HG02884 (cell line): ENCODE data around the gene CEP250.
"Not testable (repeated sequence)": the region's sequence is repeated elsewhere in the genome, so short reads cannot be mapped to it uniquely, and the experiment has no call there.

Experiments used
- ATAC-seq: cut with Tn5 transposase; IDR thresholded peaks from one replicate; pipeline ENCODE4 v1.9.1; 2021; ENCODE audit warnings: mild to moderate bottlenecking, moderate library complexity; ENCODE audit not compliant: unreplicated experiment

CEP250 gene

DNA sequence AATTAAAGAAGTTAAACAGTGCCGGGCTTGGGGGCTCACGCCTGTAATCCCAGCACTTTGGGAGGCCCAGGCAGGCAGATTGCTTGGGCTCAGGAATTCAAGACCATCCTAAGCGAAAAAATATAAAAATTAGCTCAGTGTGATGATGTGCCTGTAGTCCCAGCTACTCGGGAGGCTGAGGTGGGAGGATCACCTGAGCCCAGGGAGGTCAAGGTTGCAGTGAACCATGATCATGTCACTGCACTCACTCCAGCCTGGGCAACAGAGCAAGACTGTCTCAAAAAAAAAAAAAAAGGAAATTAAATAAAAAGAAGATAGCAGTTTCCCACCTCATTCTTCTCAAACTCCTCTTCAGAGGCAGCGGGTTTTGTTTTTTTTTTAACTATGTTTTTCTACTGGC lies 62.4 kb downstream of the CEP250 start:
- not testable (repeated sequence) for ATAC-seq

DNA sequence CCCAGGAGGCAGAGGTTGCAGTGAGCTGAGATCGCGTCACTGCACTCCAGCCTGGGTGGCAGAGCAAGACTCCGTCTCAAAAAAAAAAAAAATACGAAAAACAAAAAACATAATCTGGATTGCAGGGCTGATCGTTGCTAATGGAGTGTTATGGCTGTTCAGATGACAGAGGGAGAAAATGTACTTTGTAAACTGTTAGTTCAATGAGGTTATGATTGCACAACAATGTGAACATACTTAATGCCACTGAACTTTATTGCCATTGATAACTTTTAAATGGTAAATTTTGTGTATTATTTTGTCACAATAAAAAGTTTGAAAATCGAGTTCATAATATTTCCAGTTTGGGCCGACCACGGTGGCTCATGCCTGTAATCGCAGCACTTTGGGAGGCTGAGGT lies 63.6 kb downstream of the CEP250 start:
- ATAC-seq: no peak

DNA sequence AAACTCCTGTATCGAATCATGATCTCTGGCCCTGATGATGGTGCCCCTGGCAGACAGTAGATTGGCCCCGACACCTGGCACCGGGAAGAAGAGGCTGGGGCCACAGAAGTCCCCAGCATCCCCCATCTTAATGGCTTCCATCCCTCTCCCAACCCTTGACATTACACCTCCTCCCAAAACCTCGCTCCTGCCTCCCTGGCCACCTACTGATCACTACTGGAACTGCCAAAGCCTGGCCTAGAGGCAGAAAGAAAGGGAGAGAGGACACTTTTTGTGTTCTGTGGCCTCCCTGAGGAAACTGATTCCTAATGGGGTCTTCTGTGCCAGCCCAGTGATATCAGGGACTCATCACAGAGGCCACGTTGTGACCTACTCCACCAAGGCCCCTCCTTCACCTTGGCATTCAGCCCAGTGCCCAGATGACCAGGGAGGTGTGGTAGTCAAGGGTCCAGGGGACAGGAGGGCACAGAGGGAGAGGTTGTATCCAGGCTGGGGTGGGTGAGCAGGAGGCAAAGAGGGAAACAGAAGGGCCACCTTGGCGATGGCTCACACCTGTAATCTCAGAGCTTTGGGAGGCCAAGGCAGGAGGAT lies 68.0 kb downstream of the CEP250 start:
- no peak for ATAC-seq

DNA sequence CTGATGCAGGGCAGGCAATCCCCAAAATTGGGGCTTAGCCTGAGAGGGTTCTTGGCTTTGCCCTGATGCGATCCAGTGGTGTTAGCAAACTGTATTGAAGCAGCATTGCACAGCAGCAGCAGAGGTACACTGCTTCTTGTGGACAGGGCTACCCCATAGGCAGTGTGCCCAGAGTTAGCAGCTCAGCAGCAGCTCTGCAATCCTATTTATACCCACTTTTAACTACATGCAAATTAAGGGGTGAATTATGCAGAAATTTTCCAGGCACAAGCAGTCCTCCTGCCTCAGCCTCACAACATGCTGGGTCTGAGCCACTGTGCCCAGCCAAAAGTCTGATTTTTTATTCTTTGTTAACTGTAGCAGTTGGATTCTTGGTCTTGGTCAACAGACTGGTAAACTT lies 70.2 kb downstream of the CEP250 start:
- no peak for ATAC-seq

DNA sequence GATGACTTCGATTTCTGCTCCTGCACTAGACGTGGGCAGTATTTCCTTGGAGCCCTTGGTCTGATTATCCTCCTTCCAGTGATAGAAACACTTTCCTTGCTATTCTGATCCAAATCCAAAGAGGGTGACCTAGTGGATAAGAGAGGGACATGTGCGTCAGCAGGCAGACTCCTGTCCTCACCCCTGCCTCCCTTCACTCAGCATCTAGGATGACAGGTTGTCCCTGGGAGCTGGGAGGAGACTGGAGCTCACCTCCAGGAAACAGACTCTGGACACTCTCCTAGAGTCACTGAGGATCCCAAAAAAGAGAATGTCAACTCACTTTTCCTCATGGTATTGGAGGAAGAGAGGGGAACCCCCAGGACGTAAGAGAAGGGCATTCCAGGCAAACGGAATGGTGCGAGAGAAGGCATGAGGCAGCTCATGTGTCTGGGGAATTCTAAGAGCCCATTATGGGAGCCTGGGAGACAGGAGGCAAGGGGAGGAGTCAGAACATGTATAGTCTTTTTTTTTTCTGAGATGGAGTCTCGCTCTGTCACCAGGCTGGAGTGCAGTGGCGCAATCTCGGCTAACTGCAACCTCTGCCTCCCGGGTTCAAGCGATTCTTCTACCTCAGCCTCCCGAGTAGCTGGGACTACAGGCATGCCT lies 71.8 kb downstream of the CEP250 start:
- ATAC-seq: no peak

DNA sequence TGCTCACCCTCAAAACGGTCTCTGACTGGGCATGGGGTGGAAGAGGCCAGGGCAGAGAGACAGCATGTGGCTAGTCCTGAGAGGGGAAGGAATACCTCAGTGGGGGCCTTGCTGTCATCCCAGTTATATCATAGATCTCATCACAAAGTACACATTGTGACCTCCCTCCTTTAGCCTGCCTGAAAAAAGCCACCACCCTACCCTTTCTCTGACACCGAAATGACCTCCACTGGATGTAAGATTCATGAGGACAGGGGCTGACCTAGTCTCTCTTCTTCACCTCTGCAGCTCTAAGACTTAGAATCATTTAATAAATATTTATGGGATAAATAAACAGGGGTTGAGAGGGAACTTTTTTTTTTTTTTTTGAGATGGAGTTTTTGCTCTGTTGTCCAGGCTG lies 74.2 kb downstream of the CEP250 start, which contains the start of gene C20orf173:
TSS of gene C20orf173 (minus strand) at position 101 of the 400 bp plus-strand sequence. CDS start 279 bp downstream, outside the sequence.
- ATAC-seq: no peak

DNA sequence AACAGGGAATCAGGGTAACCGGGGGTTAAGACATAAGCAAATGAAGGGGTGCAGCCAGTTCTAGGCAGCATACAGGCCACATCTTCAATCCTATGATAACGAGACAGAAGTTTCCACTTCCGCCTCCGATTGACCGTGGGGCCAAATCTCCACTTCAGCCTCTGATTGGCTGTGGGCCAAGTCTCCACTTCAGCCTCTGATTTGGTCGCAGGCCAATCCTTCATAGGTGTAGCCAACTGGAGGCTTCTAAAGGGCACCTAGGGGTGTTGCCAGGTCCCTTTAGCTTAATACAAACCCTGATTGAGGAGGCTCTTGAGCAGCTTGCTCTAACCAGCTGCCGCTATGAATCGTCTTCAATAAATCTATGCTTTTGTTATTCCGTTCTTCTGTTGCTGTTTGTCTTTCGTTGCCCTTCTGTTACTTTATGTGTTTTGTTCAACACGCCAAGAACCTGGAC lies 84.4 kb downstream of the CEP250 start:
- peak; percentile 54 for ATAC-seq

DNA sequence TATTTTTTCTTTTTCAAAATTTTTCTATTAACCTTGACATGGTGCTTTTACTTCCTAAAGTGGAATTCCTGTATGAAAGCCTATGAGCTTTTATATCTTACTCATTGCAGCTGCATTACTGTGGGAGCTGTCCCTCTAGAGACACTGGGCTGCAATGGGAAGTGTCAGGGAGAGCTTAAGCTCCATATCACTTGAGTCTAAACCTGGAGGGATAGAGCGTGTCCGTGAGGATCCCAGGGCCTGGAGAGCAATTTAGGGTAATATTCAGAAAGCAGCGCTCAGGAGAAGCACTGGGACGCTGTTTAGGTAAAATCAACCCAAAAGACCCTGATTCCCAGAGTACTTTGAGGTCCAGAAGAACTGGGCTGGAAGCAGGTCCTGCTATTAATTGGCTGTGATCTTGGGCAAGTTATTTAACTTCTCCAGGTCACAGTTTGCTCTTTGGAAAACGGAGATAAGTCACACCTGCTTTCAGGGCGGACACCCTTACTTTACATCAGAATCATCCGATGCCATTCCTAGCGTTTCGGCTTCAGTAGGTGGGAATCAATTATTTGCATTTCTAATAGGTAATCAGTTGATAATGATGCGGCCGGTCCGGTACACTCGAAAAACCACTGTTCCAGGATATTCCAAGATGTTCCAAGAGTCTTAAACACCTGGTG lies 85.9 kb downstream of the CEP250 start:
- ATAC-seq: no peak

DNA sequence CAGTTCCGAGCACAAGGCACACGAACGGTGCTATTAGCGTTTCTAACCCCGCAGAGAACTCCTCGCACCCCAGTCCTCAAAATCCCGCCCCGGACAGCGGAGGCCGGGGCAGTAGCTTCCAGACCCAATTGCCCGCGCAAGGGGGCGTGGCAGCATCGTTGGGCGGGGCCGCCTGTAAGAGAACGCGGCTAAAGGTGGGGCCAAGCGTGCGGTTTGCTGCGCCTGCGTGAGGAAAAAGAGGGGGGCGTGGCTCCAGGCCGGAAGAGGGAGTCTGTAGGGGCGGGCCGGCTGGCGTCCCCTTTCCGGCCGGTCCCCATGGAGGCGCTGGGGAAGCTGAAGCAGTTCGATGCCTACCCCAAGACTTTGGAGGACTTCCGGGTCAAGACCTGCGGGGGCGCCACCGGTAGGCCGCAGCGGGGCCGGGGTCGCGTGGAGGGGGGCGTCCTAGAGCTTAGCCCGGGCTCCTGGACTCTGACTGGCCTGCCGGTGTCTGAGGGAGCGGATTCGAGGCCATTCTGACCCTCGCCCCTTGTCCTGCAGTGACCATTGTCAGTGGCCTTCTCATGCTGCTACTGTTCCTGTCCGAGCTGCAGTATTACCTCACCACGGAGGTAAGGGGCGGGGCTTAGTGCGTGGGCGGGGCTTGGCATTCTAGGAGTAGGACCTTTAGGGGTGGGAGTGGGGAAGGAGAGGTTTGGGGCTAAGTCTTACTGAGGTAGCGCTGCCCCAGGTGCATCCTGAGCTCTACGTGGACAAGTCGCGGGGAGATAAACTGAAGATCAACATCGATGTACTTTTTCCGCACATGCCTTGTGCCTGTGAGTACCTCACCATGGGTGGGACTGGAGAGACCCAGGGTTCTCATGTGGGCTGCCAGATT lies 86.6 kb downstream of the CEP250 start, which contains the start of gene ERGIC3:
TSS of gene ERGIC3 (plus strand) at position 296 of the 880 bp plus-strand sequence. CDS start at position 316, 20 bp downstream.
- ATAC-seq: peak; percentile 81

DNA sequence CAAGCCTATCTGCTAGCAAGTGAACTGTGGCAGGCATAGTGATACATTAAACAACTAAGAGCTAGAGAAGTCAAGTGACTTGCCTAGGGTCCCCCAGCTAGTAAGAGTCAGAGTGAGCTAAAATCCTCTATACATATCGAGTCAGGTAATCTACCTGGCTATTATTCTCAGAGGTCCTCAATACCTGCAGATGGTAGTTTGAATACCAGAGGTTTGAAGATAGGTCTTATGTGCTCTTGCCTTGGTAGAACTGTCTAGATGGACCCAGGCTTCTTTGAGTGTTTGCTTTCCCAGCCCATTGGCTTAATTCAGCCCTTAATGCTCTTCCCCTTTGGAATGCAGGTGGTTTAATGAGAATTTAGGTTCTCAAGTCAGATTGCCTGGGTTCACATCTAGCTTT lies 87.6 kb downstream of the CEP250 start:
- ATAC-seq: no peak

DNA sequence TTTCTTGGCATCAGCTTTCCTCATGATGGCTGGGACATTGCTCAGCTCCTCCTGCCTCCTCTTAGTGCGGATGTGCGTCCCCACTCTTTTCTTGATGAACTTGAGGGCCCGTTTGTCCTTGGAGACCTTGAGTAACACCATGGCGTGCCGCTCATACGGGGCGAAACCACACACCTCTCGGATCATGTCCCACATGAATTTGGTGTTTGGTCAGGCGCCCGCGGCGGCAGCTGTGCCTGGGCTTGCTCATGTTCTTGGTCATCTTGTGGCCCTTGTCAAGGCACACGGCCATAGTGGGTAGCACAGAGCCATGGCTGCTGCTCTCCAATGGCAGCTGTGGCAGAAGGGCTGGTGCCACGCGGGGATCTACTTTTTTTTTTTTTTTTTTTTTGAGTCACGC lies 89.0 kb downstream of the CEP250 start:
- ATAC-seq: no peak

DNA sequence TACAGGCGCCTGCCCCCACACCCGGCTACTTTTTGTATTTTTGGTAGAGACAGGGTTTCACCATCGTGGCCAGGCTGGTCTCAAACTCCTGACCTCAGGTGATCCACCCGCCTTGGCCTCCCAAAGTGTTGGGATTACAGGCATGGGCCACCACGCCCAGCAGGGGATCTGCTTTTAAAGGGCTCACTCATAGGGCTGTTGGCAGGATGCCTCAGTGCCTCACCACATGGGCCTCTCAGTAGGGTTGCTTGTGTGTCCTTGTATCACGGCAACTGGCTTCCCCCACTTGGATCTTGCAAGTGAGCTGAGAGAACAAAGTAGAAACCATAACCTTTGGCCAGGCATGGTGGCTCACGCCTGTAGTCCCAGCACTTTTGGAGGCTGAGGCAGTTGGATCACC lies 89.5 kb downstream of the CEP250 start:
- not testable (repeated sequence) for ATAC-seq

DNA sequence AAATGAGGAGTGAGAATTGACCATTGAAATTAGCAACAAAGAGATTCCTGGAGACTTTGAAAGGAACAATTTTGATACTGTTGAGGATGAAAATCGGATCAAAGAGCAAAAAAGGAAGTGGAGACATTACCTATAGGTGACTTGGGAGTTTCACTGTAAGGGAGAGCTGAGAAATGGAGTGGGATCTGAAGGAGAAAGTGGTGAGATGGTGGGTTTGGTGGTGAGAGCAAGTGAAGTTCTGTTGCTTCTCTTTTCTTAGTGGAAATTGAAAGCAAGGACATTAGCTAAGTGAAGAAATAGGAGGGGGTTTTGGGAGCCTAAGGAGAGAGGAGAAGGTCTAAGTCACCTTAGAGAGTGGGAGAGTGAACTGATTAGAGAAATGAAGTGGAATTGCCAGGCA lies 90.7 kb downstream of the CEP250 start:
- ATAC-seq: no peak

DNA sequence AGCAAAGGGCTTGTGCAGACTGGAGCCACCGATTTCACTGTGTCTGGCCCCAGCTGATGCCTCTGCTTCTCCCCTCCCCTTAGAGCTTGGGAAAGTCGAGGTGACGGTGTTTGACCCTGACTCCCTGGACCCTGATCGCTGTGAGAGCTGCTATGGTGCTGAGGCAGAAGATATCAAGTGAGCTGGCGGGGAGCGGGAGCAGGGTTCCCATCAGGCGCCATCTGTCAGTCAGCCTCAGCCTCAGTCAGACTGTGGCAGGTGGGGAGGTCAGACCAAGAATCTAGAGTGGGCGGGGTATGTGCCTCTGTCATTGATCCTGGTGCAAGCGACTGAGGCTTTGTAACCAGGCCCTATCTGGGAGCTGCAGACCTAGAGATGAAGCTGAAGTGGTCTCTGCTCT lies 91.9 kb downstream of the CEP250 start:
- no peak for ATAC-seq

DNA sequence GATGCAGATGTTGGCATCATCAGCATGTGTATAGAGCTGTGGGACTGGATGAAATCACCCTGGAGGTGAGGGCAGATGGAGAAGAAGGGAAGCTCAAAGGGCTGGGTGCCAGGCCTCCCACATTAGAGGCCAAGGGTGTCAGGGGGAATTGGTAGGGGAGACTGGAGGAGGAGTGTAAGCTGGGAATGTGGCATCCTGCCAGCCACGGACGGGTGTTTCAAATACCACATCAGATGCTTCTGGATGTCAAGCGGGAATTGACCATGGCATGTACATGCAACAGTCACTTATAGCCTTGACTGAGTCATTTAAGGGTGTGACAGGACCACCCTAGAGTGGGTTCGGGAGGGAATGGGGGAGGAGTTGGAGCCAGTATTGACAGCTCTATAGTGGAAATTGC lies 96.1 kb downstream of the CEP250 start:
- ATAC-seq: no peak

DNA sequence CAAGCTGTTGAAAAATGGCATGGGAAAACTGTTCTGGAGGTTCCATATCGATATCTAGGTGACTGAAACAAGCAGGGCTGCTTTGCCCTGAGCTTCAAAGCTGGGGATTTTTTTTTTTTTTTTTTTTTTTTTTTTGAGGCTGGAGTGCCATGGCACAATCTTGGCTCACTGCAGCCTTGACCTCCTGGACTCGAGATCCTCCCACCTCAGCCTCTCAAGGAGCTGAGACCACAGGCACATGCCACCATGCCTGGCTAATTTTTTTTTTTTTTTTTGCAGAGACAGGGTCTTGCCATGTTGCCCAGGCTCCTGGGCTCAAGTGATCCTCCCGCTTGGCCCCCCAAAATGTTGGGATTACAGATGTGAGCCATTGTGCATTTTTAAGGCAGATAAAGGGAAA lies 97.5 kb downstream of the CEP250 start:
- ATAC-seq: no peak

DNA sequence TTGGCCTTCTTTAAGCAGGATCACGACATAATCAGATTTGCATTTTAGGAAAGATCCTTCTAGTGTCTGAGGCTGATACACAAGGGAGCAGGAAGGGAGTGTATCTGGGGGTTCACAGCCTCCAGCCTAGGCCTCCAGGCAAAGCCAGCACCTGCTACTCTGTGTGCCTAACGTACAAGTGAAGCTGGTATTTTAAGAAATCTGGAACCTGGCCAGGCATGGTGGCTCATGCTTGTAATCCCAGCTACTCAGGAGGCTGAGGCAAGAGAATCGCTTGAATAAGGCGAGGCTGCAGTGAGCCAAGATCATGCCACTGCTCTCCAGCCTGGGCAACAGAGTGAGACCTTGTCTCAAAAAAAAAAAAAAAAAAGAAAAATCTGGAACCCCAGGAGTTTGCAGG lies 100.1 kb downstream of the CEP250 start:
- not testable (repeated sequence) for ATAC-seq

DNA sequence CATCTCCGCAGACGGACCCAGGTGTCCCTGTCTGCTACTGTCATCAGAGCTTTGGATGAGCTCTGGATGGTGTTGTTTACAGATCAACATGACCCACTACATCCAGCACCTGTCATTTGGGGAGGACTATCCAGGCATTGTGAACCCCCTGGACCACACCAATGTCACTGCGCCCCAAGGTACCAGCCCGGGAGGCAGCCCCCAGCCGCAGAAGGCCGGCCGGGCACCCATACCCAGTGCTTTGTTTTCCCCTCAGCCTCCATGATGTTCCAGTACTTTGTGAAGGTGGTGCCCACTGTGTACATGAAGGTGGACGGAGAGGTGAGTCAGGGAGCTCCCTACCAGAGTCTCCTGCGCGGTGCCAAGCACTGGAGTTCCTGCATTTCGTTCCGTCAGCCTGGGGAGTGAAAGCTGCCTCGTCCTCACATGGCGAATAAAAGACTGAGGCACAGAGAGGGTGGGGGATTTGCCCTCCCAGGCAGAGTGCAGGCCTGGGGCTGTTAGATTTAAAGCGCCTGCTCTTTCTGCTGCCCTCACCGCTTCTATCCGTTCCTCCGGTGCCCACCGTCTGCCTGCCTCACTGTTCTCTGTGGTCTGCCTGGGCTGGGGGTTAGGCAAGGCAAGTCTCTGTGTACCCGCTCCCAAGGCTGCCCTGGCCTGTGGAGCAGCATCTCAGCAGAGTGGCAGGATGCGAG lies 100.7 kb downstream of the CEP250 start:
- no peak for ATAC-seq

DNA sequence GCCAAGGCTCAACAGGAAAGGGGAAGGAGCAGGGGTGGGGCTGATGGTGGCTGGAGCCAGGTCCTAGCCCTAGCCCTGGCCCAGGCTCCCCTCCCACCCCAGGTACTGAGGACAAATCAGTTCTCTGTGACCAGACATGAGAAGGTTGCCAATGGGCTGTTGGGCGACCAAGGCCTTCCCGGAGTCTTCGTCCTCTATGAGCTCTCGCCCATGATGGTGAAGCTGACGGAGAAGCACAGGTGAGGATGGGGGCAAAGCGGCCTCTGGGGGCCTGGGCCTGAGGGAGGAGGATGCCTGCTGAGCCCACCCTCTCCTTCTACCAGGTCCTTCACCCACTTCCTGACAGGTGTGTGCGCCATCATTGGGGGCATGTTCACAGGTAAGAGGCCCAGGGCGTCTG lies 101.5 kb downstream of the CEP250 start:
- ATAC-seq: no peak

DNA sequence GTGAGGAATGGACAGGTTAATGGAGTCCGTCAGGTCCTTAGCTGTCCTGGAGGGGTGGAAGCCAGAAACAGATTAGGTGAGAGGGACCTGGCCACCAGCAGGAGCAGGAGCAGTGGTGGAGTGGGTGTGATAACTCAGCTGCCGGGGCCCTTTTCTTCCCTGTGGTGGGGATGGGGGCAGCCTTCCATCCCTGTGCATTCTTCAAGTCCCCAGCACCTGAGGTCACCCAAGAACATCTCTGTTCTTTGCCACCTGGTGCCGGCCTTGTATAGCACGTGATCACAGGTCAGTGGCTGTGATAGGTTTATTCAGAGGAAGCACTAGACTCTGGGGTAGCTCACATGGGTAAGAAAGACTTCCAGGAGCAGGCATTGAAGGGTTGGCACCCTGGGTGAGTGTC lies 103.1 kb downstream of the CEP250 start:
- no peak for ATAC-seq
